ENCODE data around the gene SAP130. TPM values are rescaled to one million over a fixed set of nuclear protein-coding genes. Genes with fewer than 3 reads are reported as not detected.

SAP130 gene
- polyA plus RNA-seq, 1 donor (not counting 4 experiments of a cell fraction or from before 2014, with no cell fraction given) = 11.6 TPM

DNA sequence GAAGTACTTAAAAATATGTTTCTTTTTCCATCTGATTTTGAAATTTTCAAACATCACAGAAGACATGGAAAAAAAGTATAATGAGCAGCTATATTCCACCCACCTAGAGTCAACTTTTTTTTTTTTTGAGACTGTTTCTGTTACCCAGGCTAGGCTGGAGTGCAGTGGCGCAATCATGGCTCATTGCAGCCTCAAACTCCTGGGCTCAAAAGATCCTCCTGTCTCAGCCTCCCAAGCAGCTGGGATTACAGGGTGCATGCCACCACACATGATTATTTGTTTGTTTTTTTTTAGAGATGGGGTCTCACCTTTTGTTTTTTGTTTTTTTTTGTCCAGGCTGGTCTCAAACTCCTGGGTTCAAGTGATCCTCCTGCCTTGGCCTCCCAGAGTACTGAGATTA, 36.5 kb upstream of the SAP130 start:
- dilution Hi-C loops (cut with MboI; ENCODE audit: extremely low pct_ligation_motif_present, low sequenced_read_pairs) = no loop called here
- Histone ChIP-seq H4K20me1 (ENCODE audit: control insufficient read depth, extremely low read depth, insufficient read depth, low read length) (no peaks in the 10 kb centered on the region), H3K4me3 (ENCODE audit: control insufficient read depth in 2 of 3, extremely low read depth in 1 of 3, insufficient read depth in 2 of 3, low read depth in 1 of 3, low read length in 3 of 3) (no peak overlapping the region), H3K4me1 (ENCODE audit: control insufficient read depth, extremely low read depth, insufficient read depth, low read length) (no peaks in the 10 kb centered on the region), H3K4me2 (ENCODE audit: control insufficient read depth, extremely low read depth, insufficient read depth, low read depth, low read length) (no peak overlapping the region), H3K79me2 (ENCODE audit: control insufficient read depth, insufficient read depth, low read length) (no peaks in the 10 kb centered on the region), H2AFZ (ENCODE audit: control insufficient read depth, low read length) (no peak overlapping the region), H3K27ac (ENCODE audit: control insufficient read depth, insufficient read depth, low read length) (no peak overlapping the region), H3K9ac (ENCODE audit: control insufficient read depth, extremely low read depth, insufficient read depth, low read length) (no peak overlapping the region), H3K9me3 (ENCODE audit: control insufficient read depth, low read depth, low read length) (no peaks in the 10 kb centered on the region), H3K36me3 (ENCODE audit: control insufficient read depth in 2 of 2, extremely low read depth in 1 of 2, insufficient read depth in 2 of 2, low read length in 2 of 2) (no peaks in the 10 kb centered on the region), H3K9me1 (ENCODE audit: control insufficient read depth, extremely low read depth, insufficient read depth, low read length) (no peaks in the 10 kb centered on the region), H3K27me3 (ENCODE audit: control insufficient read depth, extremely low read depth, insufficient read depth, low read length) (no peaks in the 10 kb centered on the region)
- no peak for FAIRE-seq
- no peak for DNase-seq (ENCODE audit: low read depth, low spot score)
- no peak for TF ChIP-seq CTCF (optimal IDR thresholded peaks at IDR 0.05 in 1 of 3, IDR thresholded peaks at IDR 0.05 in 1 of 3, conservative IDR thresholded peaks at IDR 0.05 in 1 of 3; ENCODE audit: extremely low read depth in 1 of 3, insufficient read depth in 2 of 3, low read length in 3 of 3)
- no peak for TF ChIP-seq EZH2 (IDR thresholded peaks at IDR 0.05; ENCODE audit: low read length)

- no peak for FAIRE-seq
- no peak overlapping the region for H3K9ac ChIP-seq (ENCODE audit: control insufficient read depth, extremely low read depth, insufficient read depth, low read length)
- no peak for DNase-seq (ENCODE audit: low read depth, low spot score)
- H3K4me2 ChIP-seq (ENCODE audit: control insufficient read depth, extremely low read depth, insufficient read depth, low read depth, low read length) = no peak overlapping the region
- H3K4me1 ChIP-seq (ENCODE audit: control insufficient read depth, extremely low read depth, insufficient read depth, low read length) = no peaks in the 10 kb centered on the region
- H3K9me1 ChIP-seq (ENCODE audit: control insufficient read depth, extremely low read depth, insufficient read depth, low read length) = no peaks in the 10 kb centered on the region
- no peaks in the 10 kb centered on the region for H3K36me3 ChIP-seq (ENCODE audit: control insufficient read depth in 2 of 2, extremely low read depth in 1 of 2, insufficient read depth in 2 of 2, low read length in 2 of 2)
- TF ChIP-seq EZH2 (IDR thresholded peaks at IDR 0.05; ENCODE audit: low read length) = no peak
- TF ChIP-seq CTCF (optimal IDR thresholded peaks at IDR 0.05 in 1 of 3, IDR thresholded peaks at IDR 0.05 in 1 of 3, conservative IDR thresholded peaks at IDR 0.05 in 1 of 3; ENCODE audit: extremely low read depth in 1 of 3, insufficient read depth in 2 of 3, low read length in 3 of 3) = no peak
- H3K27me3 ChIP-seq (ENCODE audit: control insufficient read depth, extremely low read depth, insufficient read depth, low read length) = no peaks in the 10 kb centered on the region
- H4K20me1 ChIP-seq (ENCODE audit: control insufficient read depth, extremely low read depth, insufficient read depth, low read length) = no peaks in the 10 kb centered on the region
- H2AFZ ChIP-seq (ENCODE audit: control insufficient read depth, low read length) = no peak overlapping the region
- dilution Hi-C loops (cut with MboI; ENCODE audit: extremely low pct_ligation_motif_present, low sequenced_read_pairs) = no loop called here
- no peak overlapping the region for H3K27ac ChIP-seq (ENCODE audit: control insufficient read depth, insufficient read depth, low read length)
- no peaks in the 10 kb centered on the region for H3K79me2 ChIP-seq (ENCODE audit: control insufficient read depth, insufficient read depth, low read length)
- no peaks in the 10 kb centered on the region for H3K9me3 ChIP-seq (ENCODE audit: control insufficient read depth, low read depth, low read length)
- H3K4me3 ChIP-seq (ENCODE audit: control insufficient read depth in 2 of 3, extremely low read depth in 1 of 3, insufficient read depth in 2 of 3, low read depth in 1 of 3, low read length in 3 of 3) = no peak overlapping the region
Observed at GRCh38 chr2:128062571-128062970, 34.7 kb upstream of the SAP130 start.

Data from keratinocyte (primary cell).